IMR-90 (cell line): Measurements from ENCODE around the gene TCP1.

Experiments
- BHLHE40 ChIP-seq: fragments of 150-350 bp; IDR thresholded peaks from 2 replicates; pipeline ENCODE4 v1.6.1; 2016; ENCODE audit warnings: mild to moderate bottlenecking, low read depth, low read length
- CEBPB ChIP-seq: IDR thresholded peaks from 2 replicates; pipeline ENCODE4 v1.6.1; 2012; ENCODE audit warnings: low read depth, low read length, improper control_type of control experiment
- CHD1 ChIP-seq: IDR thresholded peaks from 2 replicates; pipeline ENCODE4 v1.6.1; 2012; ENCODE audit warnings: low read depth, low read length, improper control_type of control experiment
- CTCF ChIP-seq: conservative IDR thresholded peaks from 2 replicates; pipeline ENCODE4 v1.5.1; 2012; ENCODE audit warnings: mild to moderate bottlenecking, low read depth, low read length, improper control_type of control experiment
- FOS ChIP-seq: fragments of 150-350 bp; IDR thresholded peaks from 2 replicates; pipeline ENCODE4 v1.6.1; 2016; ENCODE audit warnings: low read depth, low read length
- MAFK ChIP-seq: IDR thresholded peaks from 2 replicates; pipeline ENCODE4 v1.6.1; 2012; ENCODE audit warnings: low read depth, low read length, improper control_type of control experiment
- MAZ ChIP-seq: IDR thresholded peaks from 2 replicates; pipeline ENCODE4 v1.6.1; 2012; ENCODE audit warnings: low read depth, mild to moderate bottlenecking, low read length, improper control_type of control experiment, moderate library complexity, borderline replicate concordance
- POLR2A ChIP-seq: IDR thresholded peaks from 2 replicates; pipeline ENCODE4 v1.6.1; 2012; ENCODE audit warnings: mild to moderate bottlenecking, low read depth, low read length
- RAD21 ChIP-seq: IDR thresholded peaks from 2 replicates; pipeline ENCODE4 v1.6.1; 2012; ENCODE audit warnings: low read length, improper control_type of control experiment
- RFX5 ChIP-seq: IDR thresholded peaks from 2 replicates; pipeline ENCODE4 v1.8.0; 2012; ENCODE audit warnings: low read depth, mild to moderate bottlenecking, low read length, moderate library complexity
- USF2 ChIP-seq: fragments of 150-350 bp; IDR thresholded peaks from 2 replicates; pipeline ENCODE4 v1.6.1; 2017; ENCODE audit warnings: mild to moderate bottlenecking, antibody characterized with exemption, low read length, low read depth

- no peak for TF ChIP-seq POLR2A
- TF ChIP-seq CTCF = no peak
- TF ChIP-seq MAFK = no peak
- no peak for TF ChIP-seq RFX5
- TF ChIP-seq USF2 = no peak
- no peak for TF ChIP-seq BHLHE40
- TF ChIP-seq FOS = no peak
- TF ChIP-seq RAD21 = no peak
- no peak for TF ChIP-seq CEBPB
- TF ChIP-seq MAZ = no peak
- no peak for TF ChIP-seq CHD1
Observed at GRCh38 chr6:159826968-159827647, 37.7 kb upstream of the TCP1 start.
